Cardiac fibroblast (primary cell): Measurements from ENCODE around the gene CCDC39.
"Not testable (repeated sequence)": the region's sequence is repeated elsewhere in the genome, so short reads cannot be mapped to it uniquely, and the experiment has no call there.

ENCODE experiments used
- DNase-seq, 2 donors: peaks; one replicate each; pipeline versions ENCODE4 v3.0.0 to v3.0.0-alpha.2; 2010; ENCODE audit warnings: low read depth in 2 of 2
- H3K4me3 ChIP-seq, 2 donors: replicated peaks in 1 of 2; 1 replicate in 1 of 2; 2 replicates in 1 of 2; pipeline ENCODE4 v1.5.1; 2011; ENCODE audit warnings: low read depth in 2 of 2, low read length in 2 of 2, mild to moderate bottlenecking in 2 of 2, moderate library complexity in 1 of 2
- TF ChIP-seq, protein P1 (sequence below): IDR thresholded peaks from one replicate; pipeline ENCODE4 v1.5.1; 2011; ENCODE audit warnings: low read depth, mild to moderate bottlenecking, low read length, inconsistent platforms

CCDC39 gene

DNA sequence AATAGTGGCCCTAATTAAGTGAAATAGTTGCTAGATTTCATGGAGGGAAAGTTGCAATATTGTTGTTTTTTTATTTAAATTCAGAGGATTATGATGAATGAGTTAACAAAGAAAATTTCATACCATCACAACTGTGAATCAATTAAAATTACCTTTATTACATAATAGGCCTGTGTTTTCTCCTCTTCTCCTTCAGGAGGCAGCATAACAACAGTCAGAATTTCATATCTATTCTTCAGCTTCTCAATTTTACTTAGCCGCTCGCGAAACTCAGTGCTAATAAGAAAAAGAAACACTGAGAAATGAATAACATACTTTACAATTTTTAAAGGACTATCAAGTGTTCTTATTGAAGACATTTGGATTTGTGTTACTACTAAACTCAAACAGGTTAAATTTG is 48.0 kb downstream of the CCDC39 start:
- DNase-seq, result no peak
- TF ChIP-seq, protein P1, sequence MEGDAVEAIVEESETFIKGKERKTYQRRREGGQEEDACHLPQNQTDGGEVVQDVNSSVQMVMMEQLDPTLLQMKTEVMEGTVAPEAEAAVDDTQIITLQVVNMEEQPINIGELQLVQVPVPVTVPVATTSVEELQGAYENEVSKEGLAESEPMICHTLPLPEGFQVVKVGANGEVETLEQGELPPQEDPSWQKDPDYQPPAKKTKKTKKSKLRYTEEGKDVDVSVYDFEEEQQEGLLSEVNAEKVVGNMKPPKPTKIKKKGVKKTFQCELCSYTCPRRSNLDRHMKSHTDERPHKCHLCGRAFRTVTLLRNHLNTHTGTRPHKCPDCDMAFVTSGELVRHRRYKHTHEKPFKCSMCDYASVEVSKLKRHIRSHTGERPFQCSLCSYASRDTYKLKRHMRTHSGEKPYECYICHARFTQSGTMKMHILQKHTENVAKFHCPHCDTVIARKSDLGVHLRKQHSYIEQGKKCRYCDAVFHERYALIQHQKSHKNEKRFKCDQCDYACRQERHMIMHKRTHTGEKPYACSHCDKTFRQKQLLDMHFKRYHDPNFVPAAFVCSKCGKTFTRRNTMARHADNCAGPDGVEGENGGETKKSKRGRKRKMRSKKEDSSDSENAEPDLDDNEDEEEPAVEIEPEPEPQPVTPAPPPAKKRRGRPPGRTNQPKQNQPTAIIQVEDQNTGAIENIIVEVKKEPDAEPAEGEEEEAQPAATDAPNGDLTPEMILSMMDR, result peak; percentile 8

DNA sequence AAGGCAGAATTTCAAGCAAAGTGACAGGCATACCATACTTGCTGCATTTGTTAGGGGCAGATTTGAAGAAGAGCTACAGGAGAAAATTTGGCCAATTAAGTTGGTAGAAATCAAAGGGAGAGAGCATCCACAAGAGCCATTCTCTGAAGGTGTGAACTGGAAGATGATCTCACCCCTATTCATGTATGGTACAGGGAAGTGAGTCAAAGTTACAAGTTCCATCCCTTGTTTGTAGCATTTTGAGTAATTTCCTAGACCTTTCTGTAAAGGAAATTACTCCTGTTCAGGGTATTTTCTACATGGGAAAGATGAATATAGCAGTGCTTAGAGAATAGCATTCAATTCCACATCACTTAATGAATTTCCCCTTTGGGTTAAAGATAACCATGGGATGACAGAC is 48.9 kb downstream of the CCDC39 start:
- H3K4me3 ChIP-seq, result no peak overlapping the region
- DNase-seq, result peak in 1 of 2 donors; percentile 36
- TF ChIP-seq, protein P1, result no peak

More for the DNA sequence above, 48.0 kb downstream of the CCDC39 start:
- no peak overlapping the region for H3K4me3 ChIP-seq

DNA sequence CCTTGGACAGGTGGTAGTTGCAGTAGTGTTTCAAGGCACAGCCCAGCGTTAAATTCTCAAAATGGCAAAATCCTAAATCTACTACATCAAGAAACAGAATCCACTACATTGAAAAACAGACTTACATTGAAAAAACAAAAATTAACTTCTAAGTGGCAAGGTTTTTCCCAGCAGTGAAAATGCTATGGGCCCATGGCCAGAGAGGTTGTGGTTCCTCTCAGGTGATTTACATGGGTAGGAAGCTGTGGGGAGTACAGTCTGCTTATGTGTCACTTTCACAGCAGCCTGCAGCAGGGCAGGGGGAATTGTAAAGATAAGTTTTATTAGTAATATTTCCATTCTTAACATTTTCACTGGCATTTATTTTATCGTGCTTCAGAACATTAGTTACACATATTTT is 52.4 kb downstream of the CCDC39 start:
- DNase-seq, result no peak
- TF ChIP-seq, protein P1, result no peak
- H3K4me3 ChIP-seq, result no peak overlapping the region

DNA sequence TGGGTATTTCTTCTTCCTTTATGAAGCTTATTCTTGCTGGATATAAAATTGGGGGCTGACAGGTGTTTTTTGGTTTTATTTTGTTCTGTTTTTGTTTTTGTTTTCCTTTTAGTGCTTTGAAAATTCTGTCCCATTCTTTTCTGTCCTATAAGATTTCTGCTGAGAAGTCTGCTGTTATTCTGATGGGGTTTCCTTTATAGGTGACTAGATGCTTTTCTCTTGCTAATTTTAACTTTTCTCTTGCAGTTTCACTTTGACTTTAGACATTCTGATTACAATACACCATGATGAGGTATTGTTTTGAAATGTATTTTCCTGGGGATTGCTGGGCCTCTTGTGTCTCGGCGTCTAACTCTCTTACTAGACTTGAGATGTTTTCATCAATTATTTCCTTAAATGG is 54.6 kb downstream of the CCDC39 start:
- TF ChIP-seq, protein P1, result no peak
- no peak overlapping the region for H3K4me3 ChIP-seq
- no peak for DNase-seq

DNA sequence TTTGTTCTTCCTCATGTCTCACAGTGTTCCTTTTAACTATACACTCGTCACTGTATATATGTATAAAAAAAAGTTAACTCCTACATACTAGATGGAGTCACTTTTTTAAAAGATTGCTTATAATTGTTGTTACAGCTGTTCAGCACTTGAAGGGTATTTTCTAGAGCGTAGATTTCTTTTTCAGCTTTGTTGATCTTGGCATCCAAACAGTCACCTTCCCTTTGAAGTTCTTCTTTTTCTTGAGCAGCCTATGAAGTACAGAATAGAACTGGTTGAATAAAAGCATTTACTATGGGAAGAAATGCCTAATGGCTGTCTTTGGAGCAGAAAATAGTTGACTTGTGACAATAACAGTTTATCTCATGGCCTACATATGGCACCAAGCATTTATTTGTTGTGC is 59.6 kb downstream of the CCDC39 start:
- peak in 1 of 2 donors; percentile 14 for DNase-seq
- TF ChIP-seq, protein P1, result no peak
- H3K4me3 ChIP-seq, result no peak overlapping the region

DNA sequence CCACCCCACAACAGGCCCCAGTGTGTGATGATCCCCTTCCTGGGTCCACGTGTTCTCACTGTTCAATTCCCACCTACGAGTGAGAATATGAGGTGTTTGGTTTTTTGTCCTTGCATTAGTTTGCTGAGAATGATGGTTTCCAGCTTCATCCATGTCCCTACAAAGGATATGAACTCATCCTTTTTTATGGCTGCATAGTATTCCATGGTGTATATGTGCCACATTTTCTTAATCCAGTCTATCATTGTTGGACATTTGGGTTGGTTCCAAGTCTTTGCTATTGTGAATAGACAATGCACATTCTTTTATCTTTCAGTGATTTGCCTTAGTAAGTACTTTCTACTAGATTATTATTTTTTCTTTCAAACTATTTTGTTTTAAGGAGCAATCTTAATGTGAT is 60.7 kb downstream of the CCDC39 start:
- H3K4me3 ChIP-seq, DNase-seq: not testable (repeated sequence)

DNA sequence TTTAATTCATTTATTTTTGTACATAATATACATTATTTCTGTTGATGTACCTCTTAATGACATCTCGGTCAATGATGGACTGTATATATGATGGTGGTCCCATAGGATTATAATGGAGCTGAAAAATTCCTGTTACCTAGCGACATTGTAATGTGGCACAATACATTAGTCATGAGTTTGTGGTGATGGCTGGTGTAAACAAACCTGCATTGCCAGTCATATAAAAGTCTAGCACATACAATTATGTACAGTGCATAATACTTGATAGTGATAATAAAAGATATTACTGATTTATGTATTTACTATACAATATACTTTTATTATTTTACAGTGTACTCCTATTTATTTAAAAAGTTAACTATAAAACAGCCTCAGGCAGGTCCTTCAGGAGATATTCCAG is 62.2 kb downstream of the CCDC39 start:
- H3K4me3 ChIP-seq, result no peak overlapping the region
- TF ChIP-seq, protein P1, result no peak
- DNase-seq, result peak in 1 of 2 donors; percentile 32
